Endodermal cell (in vitro differentiated cells): Measurements from ENCODE around the gene SLC7A4. TPM values are rescaled to one million over a fixed set of nuclear protein-coding genes. Genes with fewer than 3 reads are reported as not detected.

ENCODE experiments used
- DNase-seq: peaks from one replicate; pipeline ENCODE4 v3.0.0-alpha.2; 2017
- H3K27ac ChIP-seq: 2 replicates; pipeline ENCODE4 v1.5.1; 2013; ENCODE audit warnings: mild to moderate bottlenecking, low read depth, low read length, moderate library complexity
- H3K27me3 ChIP-seq: 2 replicates; pipeline ENCODE4 v1.6.1; 2013; ENCODE audit warnings: mild to moderate bottlenecking, low read length, moderate library complexity; ENCODE audit not compliant: insufficient read depth, control insufficient read depth, poor library complexity, severe bottlenecking
- H3K36me3 ChIP-seq: 2 replicates; pipeline ENCODE4 v1.7.0; 2013; ENCODE audit warnings: mild to moderate bottlenecking, low read length, moderate library complexity; ENCODE audit not compliant: control insufficient read depth, insufficient read depth
- H3K4me1 ChIP-seq: one replicate; pipeline ENCODE4 v1.7.0; 2013; ENCODE audit warnings: low read length; ENCODE audit not compliant: control insufficient read depth, insufficient read depth
- H3K4me3 ChIP-seq: 2 replicates; pipeline ENCODE4 v1.5.1; 2013; ENCODE audit warnings: mild to moderate bottlenecking, low read length, moderate library complexity
- H3K9ac ChIP-seq: 2 replicates; pipeline ENCODE4 v1.6.1; 2013; ENCODE audit warnings: mild to moderate bottlenecking, low read length, moderate library complexity; ENCODE audit not compliant: poor library complexity, severe bottlenecking; ENCODE audit errors: extremely low read depth
- H3K9me3 ChIP-seq: 2 replicates; pipeline ENCODE4 v1.6.1; 2013; ENCODE audit warnings: mild to moderate bottlenecking, low read length, moderate library complexity; ENCODE audit not compliant: control insufficient read depth
- H3K27ac Mint-ChIP-seq: 2 replicates; pipeline ENCODE4 v1.8.0; 2020; ENCODE audit warnings: mixed read lengths
- H3K27me3 Mint-ChIP-seq: 2 replicates; pipeline ENCODE4 v1.8.0; 2021; ENCODE audit warnings: mild to moderate bottlenecking, mixed read lengths; ENCODE audit not compliant: insufficient read depth
- H3K36me3 Mint-ChIP-seq: 2 replicates; pipeline ENCODE4 v1.8.0; 2020; ENCODE audit warnings: low read depth, mixed read lengths
- H3K4me1 Mint-ChIP-seq: 2 replicates; pipeline ENCODE4 v1.8.0; 2020; ENCODE audit warnings: mixed read lengths
- H3K4me3 Mint-ChIP-seq: 2 replicates; pipeline ENCODE4 v1.8.0; 2020; ENCODE audit warnings: mild to moderate bottlenecking, moderate library complexity, mixed read lengths
- H3K9me3 Mint-ChIP-seq: 2 replicates; pipeline ENCODE4 v1.8.0; 2020; ENCODE audit warnings: mild to moderate bottlenecking, mixed read lengths
- CTCF ChIP-seq: fragments of 200-600 bp; sonication (generic); conservative IDR thresholded peaks from 2 replicates; pipeline ENCODE4 v1.5.0; 2021; ENCODE audit warnings: antibody characterized with exemption, mild to moderate bottlenecking
- WGBS, 2 experiments: methylation state at CpG; one replicate each; pipeline versions ENCODE4 v1.1.5 to v1.1.7; 2013; ENCODE audit warnings: missing lambda C conversion rate in 2 of 2, mixed read lengths in 1 of 2; ENCODE audit not compliant: insufficient coverage in 1 of 2, insufficient read length in 1 of 2; 5-methylcytosine and 5-hydroxymethylcytosine counted together
- total RNA-seq, 2 donors: library from RNA; stranded (reverse); fragmentation: NEBNext Ultra II Directional in 1 of 2; extraction: Animal tissue kit (Norgen Biotek cat#: 25700) in 1 of 2; gene quantifications; 2 replicates in 1 of 2; 3 replicates in 1 of 2; pipeline ENCODE4 v1.2.1, GENCODE V29; 2021

Gene SLC7A4
- total RNA-seq, 2 donors from 2014 or later, result 0.33 to 0.49 TPM

DNA sequence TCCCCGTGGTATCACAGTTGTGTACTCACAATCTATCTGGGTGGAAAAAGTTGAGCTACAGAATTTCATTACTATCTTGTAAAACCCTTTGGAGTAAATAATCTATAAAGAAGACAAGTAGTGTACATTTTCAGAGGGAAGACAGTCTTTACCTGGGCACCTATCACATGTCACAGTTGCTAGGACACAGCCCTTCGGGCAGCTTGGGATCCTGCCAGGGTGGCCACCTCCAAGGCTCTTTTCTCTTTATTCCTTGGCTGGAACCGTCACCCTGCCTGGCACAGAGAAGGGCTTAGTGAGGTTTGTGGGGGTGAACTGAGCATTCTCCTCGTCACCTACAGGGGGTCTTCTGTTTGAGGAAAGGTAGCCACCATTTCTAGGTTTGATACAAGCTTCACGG lies 37.0 kb upstream of the SLC7A4 start:
- Histone ChIP-seq H3K9ac (no peak overlapping the region), H3K9me3 (no peaks in the 10 kb centered on the region), H3K27me3 (no peaks in the 10 kb centered on the region), H3K36me3 (no peaks in the 10 kb centered on the region), H3K4me3 (no peak overlapping the region), H3K27ac (no peak overlapping the region), H3K4me1 (peaks cover 8% of the 10 kb centered on the region)
- DNase-seq, result no peak
- Mint-ChIP-seq H3K36me3 (no peaks in the 10 kb centered on the region), H3K9me3 (peaks cover 14% of the 10 kb centered on the region), H3K27ac (no peak overlapping the region), H3K27me3 (peaks cover 7% of the 10 kb centered on the region), H3K4me1 (peaks cover 12% of the 10 kb centered on the region), H3K4me3 (no peak overlapping the region)
- WGBS, 2 experiments, result 90 to 93% methylated on average over 3 to 4 of the region's 5 CpGs
- no peak for TF ChIP-seq CTCF

GRCh38 chr22:21068681-21069276 lies 36.4 kb upstream of the SLC7A4 start:
- H3K4me1 ChIP-seq, result peaks cover 8% of the 10 kb centered on the region
- Mint-ChIP-seq H3K4me3 (no peak overlapping the region), H3K9me3 (peaks cover 14% of the 10 kb centered on the region), H3K36me3 (no peaks in the 10 kb centered on the region), H3K4me1 (peaks cover 12% of the 10 kb centered on the region), H3K27ac (no peak overlapping the region), H3K27me3 (peaks cover 7% of the 10 kb centered on the region)
- H3K27ac ChIP-seq, result no peak overlapping the region
- 68 to 81% methylated on average over 2 to 4 of the region's 4 CpGs for WGBS, 2 experiments
- no peaks in the 10 kb centered on the region for H3K36me3 ChIP-seq
- H3K4me3 ChIP-seq, result no peak overlapping the region
- H3K27me3 ChIP-seq, result no peaks in the 10 kb centered on the region
- no peak overlapping the region for H3K9ac ChIP-seq
- TF ChIP-seq CTCF, result peak; percentile 61
- DNase-seq, result peak; percentile 63
- no peaks in the 10 kb centered on the region for H3K9me3 ChIP-seq

DNA sequence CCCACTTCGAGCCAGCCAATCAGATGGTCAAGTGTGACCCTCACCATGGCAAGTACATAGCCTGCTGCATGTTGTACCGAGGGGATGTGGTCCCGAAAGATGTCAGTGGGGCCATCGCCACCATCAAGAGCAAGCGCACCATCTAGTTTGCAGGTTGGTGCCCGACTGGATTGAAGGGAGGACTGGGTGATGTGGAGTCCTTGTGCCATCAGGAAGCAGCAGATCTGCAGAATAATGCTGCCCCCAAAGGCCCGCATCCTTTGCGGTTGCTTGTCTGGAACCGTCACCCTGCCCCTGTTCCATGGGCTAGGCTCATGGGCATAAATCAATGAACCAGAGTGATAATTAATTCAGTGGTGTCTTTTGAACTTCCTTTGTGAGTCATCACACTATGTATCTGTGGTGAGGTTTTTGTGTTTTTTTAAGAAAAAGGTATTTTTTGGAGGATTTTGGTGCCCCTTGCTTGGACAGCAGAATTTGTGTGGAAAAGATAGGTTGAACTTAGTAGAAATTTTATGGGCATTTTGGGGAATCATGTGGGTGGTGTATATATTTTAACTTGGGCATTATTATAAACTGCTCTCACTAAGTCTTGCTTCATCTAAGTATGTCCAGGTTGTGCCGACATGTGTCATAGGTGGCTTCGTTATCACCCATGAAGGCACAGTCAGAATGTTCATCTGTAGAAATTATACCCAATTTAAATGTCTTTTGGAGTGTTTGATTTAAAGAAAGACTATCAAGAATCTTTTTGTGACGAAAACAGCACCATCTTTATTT lies 35.7 kb upstream of the SLC7A4 start:
- no peak overlapping the region for H3K4me3 Mint-ChIP-seq
- no peak for TF ChIP-seq CTCF

More for the DNA sequence above, 35.7 kb upstream of the SLC7A4 start:
- peaks cover 5% of the 10 kb centered on the region for H3K27me3 Mint-ChIP-seq
- Histone ChIP-seq H3K9me3 (no peaks in the 10 kb centered on the region), H3K9ac (no peak overlapping the region), H3K27me3 (no peaks in the 10 kb centered on the region), H3K4me3 (no peak overlapping the region), H3K36me3 (no peaks in the 10 kb centered on the region), H3K4me1 (peaks cover 8% of the 10 kb centered on the region), H3K27ac (no peak overlapping the region)
- WGBS, 2 experiments, result 93 to 94% methylated on average over 8 to 12 of the region's 12 CpGs
- no peaks in the 10 kb centered on the region for H3K36me3 Mint-ChIP-seq
- H3K4me1 Mint-ChIP-seq, result peaks cover 12% of the 10 kb centered on the region
- H3K9me3 Mint-ChIP-seq, result peaks cover 11% of the 10 kb centered on the region
- no peak for DNase-seq
- H3K27ac Mint-ChIP-seq, result no peak overlapping the region
